Pancreas (tissue), 10 donors: ENCODE measurements around the gene PTPN23. TPM values are rescaled to one million over a fixed set of nuclear protein-coding genes. Genes with fewer than 3 reads are reported as not detected.

Experiments
- ATAC-seq, 4 donors: fragments of 200-7000 bp; cut with Tn5 transposase; one replicate each; pipeline versions ENCODE4 v1.8.0 to v1.9.1; 2020; ENCODE audit warnings: mild to moderate bottlenecking in 4 of 4, moderate library complexity in 4 of 4
- DNase-seq, 6 donors: peaks; one replicate each; pipeline ENCODE4 v3.0.0-alpha.2; 2020
- FAIRE-seq: peaks from 2 replicates; lab custom pipeline; 2012; peaks lifted over from hg19 to GRCh38; lab: Jason Lieb, UNC
- H3K27ac ChIP-seq, 4 donors: fragments of 200-600 bp; sonication (generic); 1 replicate in 3 of 4; 2 replicates in 1 of 4; pipeline versions ENCODE4 v1.5.0 to v1.8.0; 2020
- H3K27me3 ChIP-seq, 4 donors: fragments of 200-600 bp; one replicate each; pipeline ENCODE4 v1.8.0; 2021
- H3K36me3 ChIP-seq, 3 donors: fragments of 200-600 bp; sonication (generic) in 1 of 3; one replicate each; pipeline versions ENCODE4 v1.5.0 to v1.8.0; 2020 to 2021
- H3K4me1 ChIP-seq, 3 donors: fragments of 200-600 bp; one replicate each; pipeline ENCODE4 v1.8.0; 2021
- H3K4me3 ChIP-seq, 4 donors: fragments of 200-600 bp; sonication (generic) in 2 of 4; one replicate each; pipeline versions ENCODE4 v1.5.0 to v1.8.0; 2020 to 2021
- H3K9me3 ChIP-seq, 4 donors: fragments of 200-600 bp; one replicate each; pipeline ENCODE4 v1.8.0; 2021
- CTCF ChIP-seq, 4 donors: fragments of 200-600 bp; sonication (generic) in 3 of 4; IDR thresholded peaks; one replicate each; pipeline versions ENCODE4 v1.5.0 to v1.8.0; 2021; ENCODE audit warnings: antibody characterized with exemption in 4 of 4
- WGBS, 2 donors: extraction: QIAGEN DNeasy Blood & Tissue Kit; methylation state at CpG; one replicate each; pipeline ENCODE4 v1.1.7; 2013; 5-methylcytosine and 5-hydroxymethylcytosine counted together
- intact Hi-C, 3 donors: fragments of 100-400 bp; cut with DNase I; formaldehyde crosslinking; loops; one replicate each; pipeline versions ENCODE4 v1.11.1 to v1.14.2; 2022
- polyA plus RNA-seq, 2 donors: library from polyadenylated mRNA; stranded (reverse); fragments of 200-250 nt; gene quantifications; one replicate each; pipeline ENCODE4 v1.2.3, GENCODE V29; 2013
- total RNA-seq, 6 donors: library from RNA; stranded (reverse); fragmentation: NEBNext Ultra II Directional in 4 of 6; extraction: Animal tissue kit (Norgen Biotek cat#: 25700) in 4 of 6; gene quantifications; one replicate each; pipeline versions ENCODE4 v1.2.1 to v1.2.4, GENCODE V29; 2021 to 2023
- donor health status: healthy with polysubstance abuse.
- donor health status: DM: no; HTN: no; CAD: no; lungs with moderate emphysema.
- donor health status: DM: no; HTN: no; CAD: no.
- donor health status: control.
- donor health status: control.
- donor health status: Bipolar disorder and iron deficiency.
- donor health status: DM: yes; HTN: yes; CAD: no.
- donor health status: DM: no; HTN: no; CAD: no.
- donor health status: DM: no; HTN: no; CAD: no.
- donor health status: DM: yes; HTN: yes; CAD: no.

Gene PTPN23
- 10 to 100 TPM; 14.2 to 28.4 (median 20.9) TPM for total RNA-seq
- 10 to 100 TPM; 20.2 to 40.8 TPM for polyA plus RNA-seq

- ATAC-seq, result peak; percentile 85 to 95 (median 89)
- no peaks in the 10 kb centered on the region for H3K27me3 ChIP-seq
Observed at GRCh38 chr3:47380601-47381316, at the start of gene PTPN23. TSS of gene PTPN23 (plus strand) at chr3:47381021. CDS start at chr3:47381097, 76 bp downstream.

GRCh38 chr3:47333907-47334306 lies 46.9 kb upstream of the PTPN23 start:
- H3K27me3 ChIP-seq, result no peaks in the 10 kb centered on the region
- intact Hi-C loops, result no loop called here
- TF ChIP-seq CTCF (IDR thresholded peaks at IDR 0.05), result no peak
- H3K9me3 ChIP-seq, result no peaks in the 10 kb centered on the region
- DNase-seq (no peak), FAIRE-seq (no peak), ATAC-seq (no peak)
- 66 to 69% methylated on average over 3 of the region's 3 CpGs for WGBS, 2 donors
- H3K36me3 ChIP-seq, result peaks cover 0 to 43% (median 17%) of the 10 kb centered on the region in 3 donors
- no peak overlapping the region for H3K27ac ChIP-seq
- no peaks in the 10 kb centered on the region for H3K4me1 ChIP-seq
- H3K4me3 ChIP-seq, result no peak overlapping the region

More at GRCh38 chr3:47380601-47381316, at the start of gene PTPN23:
- peak; percentile 17 for FAIRE-seq
- Histone ChIP-seq H3K9me3 (no peaks in the 10 kb centered on the region), H3K27ac (peak within 1 kb of the TSS; percentile 84 to 95 (median 92)), H3K36me3 (no peaks in the 10 kb centered on the region), H3K4me1 (peaks cover 16 to 29% (median 18%) of the 10 kb centered on the region in 3 donors), H3K4me3 (peak within 1 kb of the TSS; percentile 43 to 96 (median 74))
- peak; percentile 98 to 100 (median 99) for DNase-seq
- TF ChIP-seq CTCF (IDR thresholded peaks at IDR 0.05), result no peak
- WGBS, 2 donors, result 0 to 1% methylated on average over 57 to 61 of the region's 61 CpGs
- intact Hi-C loops, result no loop called here

GRCh38 chr3:47337656-47338055 lies 43.2 kb upstream of the PTPN23 start:
- intact Hi-C loops, result no loop called here
- no peak for DNase-seq
- FAIRE-seq, result no peak
- no peaks in the 10 kb centered on the region for H3K4me1 ChIP-seq
- TF ChIP-seq CTCF (IDR thresholded peaks at IDR 0.05), result no peak
- WGBS, 2 donors, result 86 to 95% methylated on average over 5 of the region's 5 CpGs
- H3K4me3 ChIP-seq, result no peak overlapping the region
- H3K9me3 ChIP-seq, result no peaks in the 10 kb centered on the region
- no peak overlapping the region for H3K27ac ChIP-seq
- H3K27me3 ChIP-seq, result no peaks in the 10 kb centered on the region
- ATAC-seq, result no peak
- H3K36me3 ChIP-seq, result peaks cover 0 to 24% (median 12%) of the 10 kb centered on the region in 3 donors

GRCh38 chr3:47339951-47340350 lies 40.9 kb upstream of the PTPN23 start:
- H3K36me3 ChIP-seq, result peaks cover 0 to 39% (median 8%) of the 10 kb centered on the region in 3 donors
- FAIRE-seq (no peak), ATAC-seq (no peak), DNase-seq (no peak)
- 73 to 91% methylated on average over 2 of the region's 2 CpGs for WGBS, 2 donors
- H3K27me3 ChIP-seq, result no peaks in the 10 kb centered on the region
- intact Hi-C loops, result no loop called here
- H3K27ac ChIP-seq, result no peak overlapping the region
- H3K4me1 ChIP-seq, result no peaks in the 10 kb centered on the region
- no peak overlapping the region for H3K4me3 ChIP-seq
- no peak for TF ChIP-seq CTCF (IDR thresholded peaks at IDR 0.05)
- H3K9me3 ChIP-seq, result no peaks in the 10 kb centered on the region

GRCh38 chr3:47340866-47341265 lies 40.0 kb upstream of the PTPN23 start:
- FAIRE-seq (no peak), ATAC-seq (no peak), DNase-seq (no peak)
- no peak for TF ChIP-seq CTCF (IDR thresholded peaks at IDR 0.05)
- H3K36me3 ChIP-seq, result peaks cover 0 to 35% (median 2%) of the 10 kb centered on the region in 3 donors
- H3K4me3 ChIP-seq, result no peak overlapping the region
- H3K27me3 ChIP-seq, result no peaks in the 10 kb centered on the region
- H3K27ac ChIP-seq, result no peak overlapping the region
- intact Hi-C loops, result no loop called here
- no peaks in the 10 kb centered on the region for H3K9me3 ChIP-seq
- H3K4me1 ChIP-seq, result no peaks in the 10 kb centered on the region
- WGBS, 2 donors, result 76 to 77% methylated on average over 2 of the region's 2 CpGs
